Caki2 (cell line): Measurements from ENCODE around the gene CPNE2. TPM values are rescaled to one million over a fixed set of nuclear protein-coding genes. Genes with fewer than 3 reads are reported as not detected.
"Not testable (repeated sequence)": the region's sequence is repeated elsewhere in the genome, so short reads cannot be mapped to it uniquely, and the experiment has no call there.

Experiments used
- DNase-seq: peaks from one replicate; pipeline ENCODE4 v3.0.0-alpha.2; 2015; ENCODE audit warnings: low read depth
- in situ Hi-C: cut with HindIII; loops from 2 replicates; pipeline ENCODE4 v1.10.0; 2016; ENCODE audit warnings: low sequenced_read_pairs, low pct_unique_long_range_greater_than_20kb, mixed read lengths
- total RNA-seq: library from RNA; depleted of rRNA; stranded (reverse); fragments of >200 nt; shearing (Covaris generic); gene quantifications from 2 replicates; pipeline ENCODE4 v1.2.3, GENCODE V29; 2014; ENCODE audit warnings: low replicate concordance

Gene CPNE2
- total RNA-seq, 1 experiment from 2014 or later = 33.5 TPM

DNA sequence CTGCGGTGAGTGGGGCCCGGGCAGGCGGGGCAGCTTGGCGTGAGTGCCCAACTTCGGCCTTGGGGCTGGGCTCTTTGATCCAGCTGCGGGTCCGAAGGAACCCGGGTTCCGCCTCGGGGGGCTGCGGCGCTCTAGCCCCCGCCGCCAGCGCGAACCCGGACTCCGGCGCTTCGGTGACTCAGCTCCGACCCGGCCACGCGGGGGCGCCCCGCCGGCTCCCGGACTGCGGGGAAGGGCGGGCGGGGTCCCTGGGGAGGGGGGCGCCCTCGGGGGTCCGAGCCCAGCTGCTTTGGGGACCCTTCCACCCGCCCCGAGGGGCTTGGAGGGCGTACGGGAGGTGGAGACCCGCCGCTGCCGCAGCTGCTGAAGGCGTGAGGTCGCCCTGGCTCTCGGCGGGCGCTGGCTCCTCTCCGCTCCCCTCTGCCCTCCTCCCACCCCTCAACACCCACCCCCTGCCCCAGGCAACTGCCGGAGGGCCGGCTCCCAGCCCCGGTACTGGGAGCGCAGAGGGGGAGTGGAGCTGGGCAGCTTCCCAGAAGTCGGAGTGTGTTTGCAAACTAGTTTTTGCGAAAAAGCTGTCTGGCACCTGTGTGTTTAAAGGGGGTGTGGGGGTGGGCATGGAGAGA, 516 bp downstream of the CPNE2 start:
- in situ Hi-C loops = no loop called here
- peak; percentile 34 for DNase-seq

DNA sequence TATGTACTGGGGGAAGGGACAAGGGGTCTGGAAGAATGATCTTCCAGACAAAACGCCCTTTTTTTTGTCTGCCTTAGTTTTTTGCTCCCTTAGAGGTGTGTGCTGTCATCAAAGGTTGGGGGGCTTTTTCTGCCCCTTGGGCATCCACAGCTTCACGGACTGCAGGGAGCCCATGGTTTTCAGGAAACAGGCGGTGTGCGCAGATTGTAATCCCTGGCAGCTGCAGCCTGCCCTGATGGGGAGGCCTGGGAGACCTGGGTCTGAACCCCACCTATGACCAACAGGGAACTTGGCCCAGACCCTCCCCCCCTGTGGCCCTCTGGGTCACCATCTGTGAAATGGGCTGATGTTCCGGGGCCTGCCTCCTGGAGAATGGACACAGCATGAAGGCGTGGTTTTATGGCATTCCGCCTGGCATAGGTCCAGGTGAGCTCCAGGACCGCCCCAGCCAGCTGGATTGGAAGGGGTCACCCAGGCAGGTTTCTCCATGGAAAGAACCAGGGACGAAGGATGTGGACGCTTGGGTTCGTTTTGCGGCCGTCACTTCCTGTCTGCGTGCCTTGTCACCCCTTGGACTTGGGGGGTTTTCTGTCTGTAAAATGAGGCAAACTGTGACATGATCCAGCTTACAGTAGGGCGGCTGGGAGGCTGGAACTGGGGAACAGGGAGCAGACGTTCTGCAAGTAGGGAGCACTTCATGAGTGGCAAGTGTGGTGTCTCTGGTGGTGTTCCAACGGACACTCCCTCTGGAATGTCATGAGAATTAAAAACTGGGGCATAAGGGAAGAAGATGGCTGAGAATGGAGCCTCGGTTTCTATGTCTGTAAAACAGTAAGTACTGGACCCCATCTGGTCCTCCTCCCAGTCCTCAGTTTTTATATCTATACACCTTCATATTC, 1.5 kb downstream of the CPNE2 start:
- no peak for DNase-seq
- in situ Hi-C loops = no loop called here

DNA sequence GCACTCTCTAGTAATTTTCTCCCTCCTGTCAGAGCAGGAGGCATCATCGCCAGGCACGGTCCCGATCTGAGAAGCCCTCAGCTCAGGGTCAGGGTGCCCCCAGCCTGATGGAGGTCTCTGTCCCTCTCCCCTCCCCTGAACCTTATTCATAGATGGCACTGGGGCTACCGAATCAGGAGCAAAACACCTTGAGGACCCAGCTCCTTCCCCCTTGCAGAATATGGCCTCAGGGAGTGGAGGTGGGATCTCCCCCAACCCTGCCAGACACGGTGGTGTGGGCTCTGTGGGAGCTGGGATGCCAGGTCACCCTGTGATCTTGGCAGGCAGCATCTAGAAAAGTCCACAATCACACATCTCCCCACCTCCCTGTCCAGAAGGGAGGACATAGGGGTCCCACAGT, 2.5 kb downstream of the CPNE2 start:
- DNase-seq = no peak
- in situ Hi-C loops = no loop called here

DNA sequence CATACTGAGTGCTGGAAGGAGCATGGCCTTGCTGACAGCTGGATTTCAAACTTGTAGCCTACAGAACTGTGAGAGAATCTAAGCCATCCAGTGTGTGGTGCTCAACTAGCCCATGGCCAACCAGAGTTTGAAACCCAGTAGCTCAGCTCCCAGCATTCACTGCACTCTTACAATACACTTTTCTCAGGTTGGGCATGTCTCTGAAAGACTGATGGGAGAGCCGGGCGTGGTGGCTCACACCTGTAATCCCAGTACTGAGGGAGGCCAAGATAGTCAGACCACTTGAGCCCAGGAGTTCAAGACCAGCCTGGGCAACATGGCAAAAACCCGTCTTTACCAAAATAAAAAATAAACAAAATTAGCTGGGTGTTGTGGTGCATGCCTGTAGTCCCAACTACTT, 3.8 kb downstream of the CPNE2 start:
- DNase-seq = no peak
- in situ Hi-C loops = no loop called here

DNA sequence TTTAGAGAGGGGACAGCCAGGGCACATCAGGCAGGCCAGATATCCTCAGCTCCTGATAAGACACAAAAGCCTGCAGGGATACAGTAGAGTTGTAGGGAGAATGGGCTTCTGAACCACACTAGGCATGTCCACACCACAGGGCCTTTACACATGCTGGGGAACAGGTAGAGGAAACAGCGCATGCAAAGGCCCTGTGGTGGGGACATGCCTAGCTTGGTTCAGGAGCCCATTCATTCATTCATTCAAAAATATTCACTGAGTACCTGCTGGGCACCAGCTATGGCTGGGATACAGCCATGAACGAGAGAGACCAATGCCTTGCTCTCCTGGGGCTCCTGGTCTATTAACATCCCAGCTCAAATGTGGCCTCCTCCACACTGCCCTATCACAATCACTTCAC, 4.4 kb downstream of the CPNE2 start:
- in situ Hi-C loops = no loop called here
- no peak for DNase-seq

DNA sequence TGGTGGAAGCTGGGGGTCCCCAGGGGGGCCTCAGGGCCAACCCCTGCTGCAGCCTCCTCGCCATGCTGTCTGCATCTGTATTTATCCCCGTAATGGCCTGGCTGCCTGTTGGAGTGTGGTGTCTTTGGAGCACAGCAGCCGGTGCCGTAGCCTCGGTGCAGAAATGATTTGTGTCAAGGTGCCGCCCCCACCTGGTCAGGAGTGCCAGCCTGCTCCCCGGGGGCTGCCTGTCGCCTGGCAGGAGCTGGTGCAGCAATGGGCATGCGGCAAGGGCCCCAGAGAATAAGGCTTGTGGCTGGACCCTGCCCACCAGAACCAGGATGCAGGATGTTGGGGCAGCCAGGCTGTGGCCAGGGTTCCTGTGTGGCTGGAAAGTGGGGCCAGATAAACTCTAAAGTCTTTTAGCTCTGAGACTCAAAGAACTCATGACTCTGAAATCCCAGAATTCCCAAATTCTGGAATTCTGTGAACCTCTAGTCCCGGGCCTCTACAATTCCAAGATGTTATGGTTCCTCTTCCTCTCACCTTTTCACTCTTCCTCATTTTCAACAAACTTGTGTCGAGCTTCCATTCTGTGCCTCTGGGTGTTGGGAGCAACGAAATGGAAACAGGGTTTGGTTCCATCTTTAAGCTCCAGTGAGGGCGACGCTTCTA, 5.9 kb downstream of the CPNE2 start:
- in situ Hi-C loops = no loop called here

DNA sequence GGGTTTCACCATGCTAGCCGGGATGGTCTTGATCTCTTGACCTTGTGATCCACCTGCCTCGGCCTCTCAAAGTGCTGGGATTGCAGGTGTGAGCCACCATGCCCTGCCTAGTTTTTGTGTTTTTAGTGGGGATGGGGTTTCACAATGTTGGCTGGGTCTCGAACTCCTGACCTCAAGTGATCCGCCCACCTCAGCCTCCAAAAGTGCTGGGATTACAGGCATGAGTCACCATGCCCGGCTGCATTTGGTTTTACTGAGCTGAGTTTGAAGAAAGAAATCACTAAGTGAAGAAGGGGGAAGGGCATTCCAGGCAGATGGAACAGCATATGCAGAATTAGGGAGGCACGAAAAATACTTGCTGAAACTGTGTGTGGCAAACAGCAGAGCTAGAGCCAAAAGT, 7.6 kb downstream of the CPNE2 start:
- in situ Hi-C loops = not testable (repeated sequence)
- DNase-seq = peak; percentile 5

More for the DNA sequence above, 5.9 kb downstream of the CPNE2 start:
- DNase-seq = no peak

DNA sequence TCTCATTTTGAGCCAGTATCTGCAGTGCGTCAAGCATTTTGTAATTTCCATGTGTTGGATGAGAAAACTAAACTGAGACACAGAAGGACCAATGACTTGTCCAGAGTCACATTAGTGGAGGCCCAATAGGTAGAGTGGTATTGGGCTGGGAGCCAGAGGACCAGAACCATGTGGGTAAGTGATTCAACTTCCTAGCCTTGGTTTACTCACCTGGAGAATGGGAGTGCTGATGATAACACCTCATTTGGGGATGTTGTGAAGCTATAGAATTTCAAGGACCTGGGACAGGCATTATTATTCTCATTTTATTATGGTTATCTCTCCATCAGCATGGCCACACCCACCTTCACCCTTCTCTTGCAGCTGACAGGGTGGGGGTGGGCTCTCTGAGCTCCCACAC, 8.1 kb downstream of the CPNE2 start:
- in situ Hi-C loops = no loop called here
- no peak for DNase-seq

DNA sequence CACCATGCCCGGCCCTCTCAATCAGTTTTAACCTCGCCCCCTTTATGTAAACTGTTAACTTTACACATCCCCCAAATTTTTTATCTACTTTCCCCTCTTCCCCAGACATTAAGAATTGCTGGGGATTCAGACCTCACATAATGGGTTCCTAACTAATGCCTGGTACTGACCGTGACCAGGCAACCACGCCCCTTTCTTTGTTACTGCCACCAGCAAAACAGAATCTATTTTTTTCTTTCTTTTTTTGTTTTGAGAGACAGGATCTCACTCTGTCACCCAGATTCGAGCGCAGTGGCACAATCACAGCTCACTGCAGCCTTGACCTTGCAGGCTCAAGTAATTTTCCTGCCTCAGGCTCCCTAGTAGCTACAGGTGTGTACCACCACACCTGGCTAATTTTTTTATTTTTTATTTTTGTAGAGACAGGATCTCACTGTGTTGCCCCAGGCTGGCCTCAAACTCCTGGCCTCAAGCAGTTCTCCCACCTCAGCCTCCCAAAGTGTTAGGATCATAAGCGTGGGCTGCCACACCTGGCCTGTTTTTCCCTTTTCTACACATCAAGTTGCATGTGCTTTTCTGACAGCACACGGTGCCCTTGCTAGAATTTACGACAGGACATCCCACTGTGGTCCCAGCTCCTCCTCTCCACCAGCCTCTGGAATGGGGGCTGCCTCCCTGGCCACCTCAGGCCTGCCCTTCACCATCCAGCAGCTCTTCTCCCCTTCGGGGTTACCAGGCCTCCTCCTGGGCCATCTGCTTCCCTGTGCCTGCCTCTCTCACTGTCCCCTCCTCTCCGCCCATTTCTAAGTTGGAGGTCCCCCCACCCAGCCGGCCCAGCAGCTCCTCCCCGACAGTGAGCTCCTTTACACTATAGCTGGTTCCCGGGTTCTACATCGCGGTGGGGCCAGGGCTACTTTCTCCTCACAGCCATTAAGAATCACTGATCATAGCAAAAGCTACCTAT, 10.8 kb downstream of the CPNE2 start:
- in situ Hi-C loops = no loop called here
- no peak for DNase-seq

DNA sequence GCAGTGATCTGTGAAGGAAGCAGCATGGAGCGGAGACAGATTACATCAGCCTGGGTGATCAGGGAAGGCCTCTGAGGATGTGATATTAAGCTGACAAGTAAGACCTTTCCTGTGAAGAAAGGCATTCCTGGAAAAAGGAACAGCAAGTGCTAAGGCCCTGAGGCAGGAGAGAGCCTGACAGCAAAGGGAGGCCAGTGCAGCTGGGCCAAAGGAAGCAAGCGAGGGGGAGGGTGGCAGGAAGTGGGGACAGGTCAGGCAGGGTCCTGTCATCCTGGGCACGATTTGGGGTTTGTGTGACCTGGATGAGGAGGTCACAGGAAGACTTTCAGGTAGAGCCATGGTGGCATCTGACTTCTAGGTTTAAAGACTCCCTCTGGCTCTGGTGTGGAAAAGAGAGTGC, 12.3 kb downstream of the CPNE2 start:
- DNase-seq = no peak
- in situ Hi-C loops = no loop called here

DNA sequence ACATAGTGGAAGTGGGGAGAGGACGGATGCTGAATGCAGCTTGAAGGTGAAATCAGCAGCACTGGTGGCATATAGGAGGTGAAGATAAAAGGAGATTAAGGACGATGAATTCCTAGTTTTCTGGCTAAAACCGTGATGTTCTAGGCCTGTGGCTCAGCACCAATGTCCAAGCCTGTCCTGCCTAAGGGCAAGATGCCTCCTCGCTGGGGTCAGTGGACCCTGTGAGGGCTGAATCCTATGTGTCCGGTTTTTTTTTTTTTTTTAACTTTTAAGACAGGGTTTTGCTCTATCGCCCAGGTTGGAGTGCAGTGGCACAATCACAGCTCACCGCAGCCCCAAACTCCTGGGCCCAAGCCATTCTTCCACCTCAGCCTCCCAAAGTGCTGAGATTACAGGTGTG, 12.8 kb downstream of the CPNE2 start:
- no peak for DNase-seq
- in situ Hi-C loops = no loop called here

DNA sequence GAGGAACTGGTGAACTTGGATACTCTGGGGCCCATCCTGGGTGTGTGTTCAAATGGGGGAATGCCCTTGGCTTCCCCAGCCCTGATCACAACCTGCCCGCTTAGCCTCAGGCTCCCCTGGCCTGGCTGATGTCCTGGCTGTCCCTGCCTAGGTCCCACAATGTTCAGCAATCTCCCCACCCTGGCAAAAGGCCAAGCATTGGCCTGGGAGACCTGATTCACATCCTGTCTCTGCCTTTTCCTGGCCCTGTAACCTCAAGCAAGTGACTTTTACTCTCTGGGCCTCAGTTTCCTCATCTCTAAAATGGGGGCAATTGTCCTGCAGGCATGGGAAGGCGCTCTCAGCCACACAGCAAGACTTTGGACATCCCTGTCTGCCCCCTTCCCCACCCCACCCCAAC, 14.4 kb downstream of the CPNE2 start:
- in situ Hi-C loops = no loop called here
- no peak for DNase-seq

DNA sequence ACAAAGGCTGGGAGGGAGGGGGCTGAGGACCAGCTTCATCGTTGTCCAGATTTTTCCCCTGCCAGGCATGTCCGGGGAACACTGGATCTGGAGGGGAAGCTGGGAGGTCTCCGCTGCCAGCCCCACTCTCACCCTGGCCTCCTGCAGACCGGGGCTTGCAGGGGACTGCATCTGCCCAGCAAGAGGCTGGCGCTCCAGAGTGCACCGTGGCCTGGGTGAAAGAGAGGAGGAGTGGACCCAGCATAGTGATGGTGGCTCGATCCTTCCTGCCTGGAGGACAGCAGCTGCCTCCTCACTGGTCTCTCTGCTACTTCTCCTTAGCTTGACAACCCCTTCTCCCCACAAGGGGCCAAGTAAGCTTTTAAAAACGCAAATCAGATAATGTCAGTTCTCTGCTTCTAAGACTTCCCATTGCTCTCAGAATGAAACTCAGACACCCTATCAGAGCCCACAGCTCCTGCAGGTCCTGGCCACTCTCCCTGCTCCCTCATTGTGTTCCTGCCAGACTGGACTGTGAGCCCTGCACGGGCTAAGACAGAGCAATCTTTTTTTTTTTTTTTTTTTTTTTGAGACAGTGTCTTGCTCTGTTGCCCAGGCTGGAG, 15.0 kb downstream of the CPNE2 start:
- in situ Hi-C loops = no loop called here
- no peak for DNase-seq

DNA sequence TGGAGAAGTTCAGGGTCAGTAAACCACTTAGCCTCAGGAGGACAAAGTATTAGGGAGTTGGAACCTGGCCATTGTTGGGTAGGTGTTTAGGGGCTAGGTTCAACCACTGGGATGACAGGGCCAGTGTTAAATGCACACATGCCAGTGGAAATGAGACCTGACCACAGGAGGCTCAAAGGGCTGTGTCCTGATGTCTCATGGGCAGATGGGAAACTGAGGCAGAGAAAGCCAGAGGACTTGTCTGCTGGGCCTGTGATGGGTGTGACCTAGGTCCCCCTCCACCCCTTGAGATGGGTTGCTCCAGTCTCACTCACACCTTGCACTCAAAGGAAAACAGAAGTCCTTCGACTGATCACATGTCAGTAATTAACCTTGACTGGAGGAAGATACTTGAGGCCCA, 16.0 kb downstream of the CPNE2 start:
- in situ Hi-C loops = no loop called here
- DNase-seq = no peak

DNA sequence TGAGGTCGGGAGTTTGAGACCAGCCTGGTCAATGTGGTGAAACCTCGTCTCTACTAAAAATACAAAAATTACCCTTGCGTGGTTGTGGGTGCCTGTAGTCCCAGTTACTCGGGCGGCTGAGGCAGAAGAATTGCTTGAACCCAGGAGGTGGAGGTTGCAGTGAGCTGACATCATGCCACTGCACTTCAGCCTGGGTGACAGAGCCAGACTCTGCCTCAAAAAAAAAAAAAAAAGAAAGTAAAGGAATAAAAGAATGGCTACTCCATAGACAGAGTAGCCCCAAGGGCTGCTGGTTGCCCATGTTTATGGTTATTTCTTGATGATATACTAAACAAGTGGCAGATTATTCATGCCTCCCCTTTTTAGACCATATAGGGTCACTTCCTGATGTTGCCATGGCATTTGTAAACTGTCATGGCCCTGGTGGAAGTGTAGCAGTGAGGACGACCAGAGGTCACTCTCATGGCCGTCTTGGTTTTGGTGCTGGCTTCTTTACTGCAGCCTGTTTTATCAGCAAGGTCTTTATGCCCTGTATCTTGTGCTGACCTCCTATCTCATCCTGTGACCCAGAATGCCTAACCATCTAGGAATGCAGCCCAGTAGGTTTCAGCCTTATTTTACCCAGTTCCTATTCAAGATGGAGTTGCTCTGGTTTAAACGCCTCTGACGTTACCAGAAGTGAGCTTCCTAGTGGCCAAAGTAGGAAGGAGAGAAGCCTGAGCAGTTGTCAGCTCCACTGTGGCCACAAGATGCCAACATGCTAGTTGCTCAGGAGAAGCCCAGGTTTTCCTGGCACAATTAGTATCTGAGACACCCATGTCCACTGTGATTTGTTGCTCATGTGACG, 17.1 kb downstream of the CPNE2 start:
- in situ Hi-C loops, DNase-seq: not testable (repeated sequence)

DNA sequence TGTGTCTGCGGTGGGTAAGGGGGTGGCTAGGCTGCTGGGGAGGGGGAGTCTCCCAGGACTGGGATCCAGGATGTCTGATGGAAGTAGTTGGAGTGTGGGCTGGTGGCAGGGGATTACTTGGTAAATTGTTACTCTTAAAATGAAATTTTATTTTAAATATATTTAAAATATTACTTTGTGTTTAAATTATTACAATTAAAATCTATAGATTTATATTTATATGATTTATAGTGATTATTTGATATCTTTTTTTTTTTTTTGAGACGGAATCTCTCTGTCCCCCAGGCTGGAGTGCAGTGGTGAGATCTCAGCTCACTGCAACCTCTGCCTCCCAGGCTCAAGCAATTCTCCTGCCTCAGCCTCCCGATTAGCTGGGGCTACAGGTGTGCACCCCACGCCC, 18.6 kb downstream of the CPNE2 start:
- in situ Hi-C loops = no loop called here
- no peak for DNase-seq

DNA sequence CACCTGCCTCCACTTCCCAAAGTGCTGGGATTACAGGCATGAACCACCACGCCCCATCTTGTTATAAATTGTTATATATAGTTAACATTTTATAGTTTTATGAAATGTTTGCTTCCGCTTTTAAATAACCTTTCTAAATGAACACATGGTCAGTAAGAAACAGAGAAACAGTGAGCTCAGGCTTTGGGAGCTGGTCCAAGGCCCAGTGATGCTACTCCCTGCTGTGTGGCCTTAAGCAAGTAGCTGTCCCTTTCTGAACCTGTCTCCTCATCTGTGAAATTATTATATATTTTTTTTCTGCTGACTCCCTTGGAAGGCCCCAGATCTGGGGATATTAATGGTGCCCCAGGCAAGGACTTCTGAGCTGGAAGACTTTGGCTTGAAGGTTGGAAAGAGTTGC, 19.0 kb downstream of the CPNE2 start:
- in situ Hi-C loops = no loop called here

More for the DNA sequence above, 19.0 kb downstream of the CPNE2 start:
- no peak for DNase-seq
